Glomerular visceral epithelial cell (primary cell): ENCODE data around the gene BCAR1.
A peak's percentile ranks its signal among the peaks of the same experiment; 100 is the strongest.
"Not testable (repeated sequence)": the region's sequence is repeated elsewhere in the genome, so short reads cannot be mapped to it uniquely, and the experiment has no call there.

Experiments used
- DNase-seq: peaks from one replicate; pipeline ENCODE4 v3.0.0-alpha.2; 2016; ENCODE audit errors: extremely low spot score

BCAR1 gene

GRCh38 chr16:75271441-75272096, 20.1 kb upstream of the BCAR1 start:
- DNase-seq, result no peak

DNA sequence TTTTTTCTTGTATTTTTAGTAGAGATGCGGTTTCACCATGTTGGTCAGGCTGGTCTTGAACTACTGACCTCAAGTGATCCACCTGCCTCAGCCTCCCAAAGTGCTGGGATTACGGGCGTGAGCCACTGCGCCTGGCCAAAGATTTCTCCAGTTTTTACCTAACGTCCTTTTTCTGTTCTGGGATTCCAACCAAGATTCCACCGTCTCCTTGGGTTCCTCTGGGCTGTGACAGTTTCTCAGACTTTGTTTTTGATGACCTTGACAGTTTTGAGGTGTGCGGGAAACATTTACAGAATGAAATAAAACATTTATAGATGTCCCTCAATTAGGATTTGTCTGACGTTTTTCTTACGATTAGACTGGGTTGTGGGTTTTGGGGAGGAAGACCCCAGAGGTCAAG, 17.9 kb upstream of the BCAR1 start:
- DNase-seq, result not testable (repeated sequence)

GRCh38 chr16:75267631-75268264, 16.3 kb upstream of the BCAR1 start:
- peak; percentile 81 for DNase-seq

DNA sequence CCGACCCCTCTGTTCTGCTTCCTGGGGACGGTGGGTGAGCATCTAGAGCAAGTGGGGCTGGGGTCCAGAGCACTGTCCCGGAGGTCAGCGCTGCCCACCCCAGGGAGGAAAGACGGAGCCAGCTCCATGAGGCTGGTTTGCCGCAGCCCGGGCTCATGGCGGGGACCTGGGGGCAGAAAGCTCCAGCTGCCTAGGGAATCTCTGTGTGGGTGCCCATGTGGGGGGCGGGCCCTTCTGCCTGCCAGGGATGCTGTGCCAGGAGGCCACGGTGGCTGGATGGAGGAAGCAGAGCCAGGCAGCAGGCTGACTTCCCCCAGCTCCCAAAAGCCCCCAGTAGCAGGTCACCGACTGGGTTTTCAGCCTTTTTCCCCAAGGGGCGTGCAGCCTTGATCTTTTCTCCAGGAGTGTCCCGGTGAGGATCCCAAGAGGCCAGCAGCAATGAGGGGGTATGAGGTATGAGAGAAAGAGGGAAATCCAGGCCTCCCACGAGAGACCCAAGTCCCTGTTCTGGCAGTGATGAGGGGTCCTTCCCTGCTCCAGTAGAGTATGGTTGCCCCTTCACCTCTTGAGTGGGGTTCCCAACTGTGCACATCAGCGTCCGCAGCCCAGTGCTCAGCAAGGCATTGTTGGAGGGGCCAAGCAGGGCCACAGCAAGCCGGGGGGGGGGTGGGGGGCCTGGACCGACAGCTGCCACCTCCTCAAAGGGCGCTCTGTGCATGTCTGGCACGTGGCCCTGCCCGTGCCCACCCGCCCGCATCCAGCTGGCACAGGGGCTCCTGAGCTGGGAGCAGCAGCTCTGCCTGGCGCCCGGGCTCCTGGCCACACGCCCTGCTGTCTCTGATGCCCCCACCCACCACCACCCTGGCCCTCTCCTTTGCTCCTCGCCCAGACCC, 15.6 kb upstream of the BCAR1 start:
- DNase-seq, result no peak

GRCh38 chr16:75265911-75266701, 14.7 kb upstream of the BCAR1 start:
- DNase-seq, result peak; percentile 79

DNA sequence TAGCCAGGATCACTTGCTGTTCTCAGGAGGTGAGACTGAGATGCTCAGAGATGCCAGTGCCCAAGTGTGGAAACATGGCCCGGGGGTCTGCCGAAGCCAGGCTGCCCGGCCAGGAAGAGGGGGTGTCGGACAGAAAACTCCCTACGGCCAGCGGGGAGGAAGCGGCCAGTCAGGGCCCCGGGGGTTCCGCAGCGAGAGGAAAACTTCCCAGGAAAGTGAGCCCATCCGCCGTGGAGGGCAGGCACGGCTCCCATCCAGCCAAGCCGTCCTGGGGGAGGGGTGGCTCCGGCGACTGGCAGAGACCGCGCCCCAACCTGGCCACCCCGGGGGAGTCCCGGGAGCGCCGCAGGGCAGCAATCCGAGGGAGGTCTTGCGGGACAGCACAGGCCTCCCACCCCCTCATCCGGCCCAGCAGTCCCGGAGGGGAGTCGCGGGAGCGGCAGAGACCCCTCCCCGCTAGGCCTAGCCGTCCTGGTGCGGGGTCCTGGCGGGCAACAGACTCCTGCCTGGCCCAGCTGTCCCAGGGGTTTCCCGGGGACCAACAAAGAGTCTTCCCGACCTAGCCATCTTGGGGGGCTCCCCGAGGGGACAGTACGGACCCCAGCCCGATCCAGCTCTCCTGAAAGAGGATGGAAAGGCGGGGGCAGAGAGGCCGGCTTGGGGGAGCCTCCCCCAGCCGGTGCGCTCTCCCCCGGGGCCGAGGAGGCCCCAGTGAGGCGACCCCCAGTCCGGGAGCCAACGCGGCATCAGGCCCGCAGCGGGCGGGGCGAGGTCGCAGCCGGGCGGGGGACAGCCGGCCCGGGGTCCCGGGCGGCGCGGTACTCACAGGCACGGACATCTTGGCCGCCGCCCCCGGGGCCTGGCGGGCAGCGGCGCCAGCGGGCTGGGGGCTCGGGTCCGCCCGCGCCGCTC, 13.8 kb upstream of the BCAR1 start:
- DNase-seq, result no peak

GRCh38 chr16:75264457-75264998, 13.1 kb upstream of the BCAR1 start:
- no peak for DNase-seq

DNA sequence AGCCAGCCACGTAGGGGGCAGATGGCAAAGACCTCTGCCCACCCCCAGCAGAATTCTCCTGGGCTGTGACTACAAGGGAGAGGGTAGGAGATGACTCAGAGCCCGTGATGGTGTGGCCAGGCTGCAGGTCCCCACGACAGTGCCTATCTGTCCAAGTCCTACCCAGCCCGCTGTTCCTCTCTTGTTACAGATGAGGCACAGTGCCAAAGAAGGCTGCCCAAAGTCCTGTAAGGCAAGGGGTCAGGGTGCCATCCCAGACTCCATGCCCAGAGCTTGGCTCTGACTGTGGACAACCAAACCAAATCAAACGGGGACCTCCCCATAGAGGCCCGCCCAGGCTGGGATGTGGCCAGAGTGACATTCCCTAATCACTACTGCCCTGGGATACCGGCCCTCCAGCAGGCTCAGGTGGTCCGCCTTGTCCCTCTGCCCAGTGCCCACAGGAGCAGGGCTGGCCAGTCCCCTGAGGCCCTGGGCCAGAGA, 12.6 kb upstream of the BCAR1 start:
- DNase-seq, result peak; percentile 52

- no peak for DNase-seq
These were observed 12.0 kb upstream of the BCAR1 start for GRCh38 chr16:75263291-75263962.

GRCh38 chr16:75262800-75263127, 11.3 kb upstream of the BCAR1 start:
- DNase-seq, result no peak

- peak; percentile 53 for DNase-seq
These were observed 10.8 kb upstream of the BCAR1 start for GRCh38 chr16:75262104-75262799.

- no peak for DNase-seq
These were observed 10.2 kb upstream of the BCAR1 start for GRCh38 chr16:75261590-75262078.

DNA sequence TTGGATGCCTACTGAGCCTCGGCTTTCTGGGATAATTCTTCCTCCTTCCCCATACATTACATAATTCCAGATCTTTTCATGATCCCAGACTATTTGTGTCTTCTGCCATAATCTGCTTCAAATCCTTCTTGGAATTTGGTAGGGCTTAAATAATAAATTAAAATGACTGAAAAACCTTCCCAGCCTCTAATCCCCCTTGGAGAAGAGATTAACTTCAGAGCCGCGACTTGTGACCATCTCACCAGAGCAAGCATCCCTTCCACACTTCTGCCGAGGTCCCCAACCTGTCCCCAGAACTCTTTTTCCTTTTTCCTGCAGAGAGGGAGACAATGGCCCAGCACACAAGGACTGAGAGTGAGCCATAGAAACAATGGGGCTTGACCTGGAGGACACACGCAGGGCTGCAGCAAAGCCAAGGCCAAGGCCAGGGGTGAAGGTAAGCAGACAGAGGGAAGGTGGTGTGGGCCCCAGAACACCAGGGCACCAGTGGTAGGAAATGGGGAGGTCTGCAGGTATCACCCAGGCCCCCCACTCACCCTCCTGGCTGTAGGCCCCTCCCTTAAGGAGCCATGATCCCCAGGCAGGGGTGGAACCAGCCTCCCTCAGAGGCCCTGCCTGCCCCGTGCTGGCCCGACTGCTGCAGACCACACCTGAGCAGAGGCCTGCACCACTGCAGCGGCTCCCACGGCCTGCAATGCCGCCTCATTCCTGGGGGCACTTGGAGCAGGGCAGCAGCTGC, 9.6 kb upstream of the BCAR1 start:
- no peak for DNase-seq

- no peak for DNase-seq
These were observed 7.3 kb upstream of the BCAR1 start for GRCh38 chr16:75258807-75259141.

- no peak for DNase-seq
These were observed 6.7 kb upstream of the BCAR1 start for GRCh38 chr16:75257886-75258806.

DNA sequence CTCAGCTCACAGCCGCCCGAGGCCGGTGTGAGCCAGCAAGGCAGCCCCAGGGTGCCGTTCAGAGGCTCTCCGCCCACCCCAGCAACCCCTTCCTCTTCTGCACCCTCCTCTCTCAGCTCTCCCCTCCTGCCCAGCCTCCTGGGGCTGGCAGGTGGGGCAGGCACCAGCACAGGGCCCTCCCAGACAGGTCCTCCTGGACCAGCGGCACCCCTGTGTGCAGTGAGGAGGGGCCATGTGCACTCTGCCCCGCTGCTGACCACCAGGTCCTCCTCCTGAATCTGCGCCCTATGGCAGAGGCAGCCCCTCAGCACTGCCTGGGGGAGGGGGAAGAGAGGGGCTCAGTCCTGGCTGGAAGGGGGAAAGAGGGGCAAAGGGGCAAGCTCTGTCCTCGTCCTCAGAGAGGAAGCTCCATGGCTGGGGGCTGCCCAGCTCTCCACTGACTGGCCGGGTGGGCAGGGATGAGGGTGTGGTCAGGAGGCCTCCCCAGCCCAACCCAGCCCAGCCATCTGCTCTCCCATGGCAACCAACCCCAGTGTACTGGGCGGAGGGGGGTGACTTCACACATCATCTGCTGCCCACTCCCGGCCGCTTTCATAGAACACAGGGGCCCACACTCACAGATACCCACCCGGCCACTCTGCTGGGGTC, 5.4 kb upstream of the BCAR1 start:
- DNase-seq, result no peak

DNA sequence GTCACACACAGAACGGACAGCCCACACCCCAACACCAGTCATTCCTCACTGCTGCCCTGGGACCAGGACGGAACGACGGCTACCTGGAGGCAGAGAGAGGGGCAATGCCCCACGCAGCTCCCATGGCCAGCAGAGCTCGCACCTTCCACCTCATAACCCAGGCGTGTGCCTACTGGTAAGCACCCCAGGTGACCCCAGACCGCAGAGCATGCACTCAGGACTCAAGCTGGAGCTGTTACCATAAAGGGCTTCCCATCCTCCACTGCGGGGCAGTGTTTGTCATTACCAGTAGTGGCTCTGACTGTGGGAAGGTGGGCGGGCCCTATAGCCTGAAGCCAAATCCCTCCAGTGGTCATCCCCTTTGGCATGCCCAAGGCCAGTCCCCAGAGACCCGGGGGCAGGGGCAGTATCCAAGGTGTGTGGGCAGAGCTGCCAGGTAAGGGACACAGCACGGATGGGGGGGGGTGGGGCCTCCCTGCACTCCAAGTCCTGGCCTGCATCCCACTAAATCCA, 4.7 kb upstream of the BCAR1 start:
- no peak for DNase-seq
